GM12878 (cell line): Measurements from ENCODE around the gene ITGB3BP. TPM values are rescaled to one million over a fixed set of nuclear protein-coding genes. Genes with fewer than 3 reads are reported as not detected.

ENCODE experiments used
- BHLHE40 ChIP-seq, 2 experiments: fragments of 450-650 bp in 1 of 2; IDR thresholded peaks; 2 replicates each; pipeline ENCODE4 v1.6.1; 2011 to 2017; ENCODE audit warnings: low read depth in 2 of 2, borderline replicate concordance in 1 of 2, improper control_type of control experiment in 1 of 2, low read length in 1 of 2, mild to moderate bottlenecking in 1 of 2
- CEBPB ChIP-seq, 2 experiments: fragments of 150-350 bp in 1 of 2; IDR thresholded peaks; 2 replicates each; pipeline ENCODE4 v1.6.1; 2012 to 2014; ENCODE audit warnings: low read depth in 2 of 2, low read length in 2 of 2, borderline replicate concordance in 1 of 2, inconsistent platforms in 1 of 2
- CHD4 ChIP-seq: fragments of 200-600 bp; sonication (generic); IDR thresholded peaks from 2 replicates; pipeline ENCODE4 v1.6.1; 2016; ENCODE audit warnings: mild to moderate bottlenecking
- CREB1 ChIP-seq: IDR thresholded peaks from 2 replicates; pipeline ENCODE4 v1.6.1; 2012; ENCODE audit warnings: low read depth, mild to moderate bottlenecking, inconsistent platforms
- DPF2 ChIP-seq: fragments of 450-650 bp; IDR thresholded peaks from 2 replicates; pipeline ENCODE4 v1.6.1; 2017; ENCODE audit warnings: mild to moderate bottlenecking
- EED ChIP-seq: sonication (generic); IDR thresholded peaks from 2 replicates; pipeline ENCODE4 v1.6.1; 2016; ENCODE audit warnings: antibody characterized with exemption, low read depth
- EP300 ChIP-seq, 2 experiments: fragments of 150-350 bp in 1 of 2; IDR thresholded peaks; 2 replicates each; pipeline ENCODE4 v1.6.1; 2011 to 2012; ENCODE audit warnings: low read depth in 2 of 2, low read length in 2 of 2, borderline replicate concordance in 1 of 2, improper control_type of control experiment in 1 of 2, inconsistent platforms in 1 of 2; ENCODE audit not compliant: control insufficient read depth in 1 of 2
- HDAC2 ChIP-seq: fragments of 200-600 bp; sonication (generic); IDR thresholded peaks from 2 replicates; pipeline ENCODE4 v1.6.1; 2017
- IKZF2 ChIP-seq, 2 experiments: fragments of 450-650 bp; IDR thresholded peaks; 2 replicates each; pipeline ENCODE4 v1.6.1; 2017; ENCODE audit warnings: mild to moderate bottlenecking in 2 of 2, moderate library complexity in 2 of 2
- IRF4 ChIP-seq: IDR thresholded peaks from 2 replicates; pipeline ENCODE4 v1.6.1; 2011; ENCODE audit warnings: low read depth, low read length
- MTA3 ChIP-seq: IDR thresholded peaks from 2 replicates; pipeline ENCODE4 v1.6.1; 2012; ENCODE audit warnings: low read length, inconsistent platforms, borderline replicate concordance
- PAX5 ChIP-seq: IDR thresholded peaks from 2 replicates; pipeline ENCODE4 v1.6.1; 2011; ENCODE audit warnings: low read depth, low read length, borderline replicate concordance
- PAX8 ChIP-seq: fragments of 450-650 bp; IDR thresholded peaks from 2 replicates; pipeline ENCODE4 v1.6.1; 2017; ENCODE audit warnings: mild to moderate bottlenecking, moderate library complexity
- POLR2A ChIP-seq: IDR thresholded peaks from 2 replicates; pipeline ENCODE4 v1.6.1; 2011; ENCODE audit warnings: low read depth, mild to moderate bottlenecking, low read length
- POLR2AphosphoS2 ChIP-seq: IDR thresholded peaks from 2 replicates; pipeline ENCODE4 v1.6.1; 2011; ENCODE audit warnings: low read depth, mild to moderate bottlenecking, low read length, improper control_type of control experiment, moderate library complexity
- RAD51 ChIP-seq: fragments of 450-650 bp; IDR thresholded peaks from 2 replicates; pipeline ENCODE4 v1.6.1; 2016; ENCODE audit warnings: moderate library complexity, mild to moderate bottlenecking, inconsistent platforms
- RB1 ChIP-seq: fragments of 450-650 bp; formaldehyde crosslinking; IDR thresholded peaks from 2 replicates; pipeline ENCODE4 v1.6.1; 2017; ENCODE audit warnings: mild to moderate bottlenecking, borderline replicate concordance
- STAT1 ChIP-seq: fragments of 450-650 bp; conservative IDR thresholded peaks from 2 replicates; pipeline ENCODE4 v1.6.1; 2014; ENCODE audit warnings: antibody characterized with exemption, mild to moderate bottlenecking
- TAF1 ChIP-seq: IDR thresholded peaks from 2 replicates; pipeline ENCODE4 v1.6.1; 2011; ENCODE audit warnings: mild to moderate bottlenecking, low read depth, low read length, borderline replicate concordance
- TBL1XR1 ChIP-seq: IDR thresholded peaks from 2 replicates; pipeline ENCODE4 v1.6.1; 2012; ENCODE audit warnings: low read depth, low read length, improper control_type of control experiment
- WRNIP1 ChIP-seq: IDR thresholded peaks from 2 replicates; pipeline ENCODE4 v1.6.1; 2011; ENCODE audit warnings: low read depth, low read length, improper control_type of control experiment, borderline replicate concordance
- ZNF687 ChIP-seq: fragments of 450-650 bp; IDR thresholded peaks from 2 replicates; pipeline ENCODE4 v1.6.1; 2017; ENCODE audit warnings: mild to moderate bottlenecking, moderate library complexity
- polyA plus RNA-seq, 11 experiments: library from polyadenylated mRNA; depleted of rRNA in 4 of 11; unstranded in 6 of 11; stranded (reverse) in 5 of 11; fragments of >200 nt; fragmentation: Nextera tagmentation in 4 of 11; fragmentation: Illumina TruSeq in 1 of 11; extraction: Ambion mirVana in 4 of 11; extraction: Trizol in 1 of 11; gene quantifications; 1 replicate in 1 of 11; 2 replicates in 10 of 11; pipeline versions ENCODE4 v1.2.1 to v1.2.3, GENCODE V29; 2011 to 2016; ENCODE audit warnings: inconsistent platforms in 2 of 11, missing spikeins in 2 of 11, low read depth in 1 of 11
- total RNA-seq, 4 experiments: library from RNA; depleted of rRNA in 3 of 4; stranded (reverse); fragments of >200 nt in 3 of 4; fragmentation: Illumina TruSeq in 1 of 4; extraction: Trizol in 1 of 4; gene quantifications; 2 replicates each; pipeline versions ENCODE4 v1.2.1 to v1.2.3, GENCODE V29; 2013 to 2021
- TF ChIP-seq, protein P1 (sequence below): IDR thresholded peaks from 2 replicates; pipeline ENCODE4 v1.6.1; 2012; ENCODE audit warnings: low read depth, low read length, improper control_type of control experiment
- TF ChIP-seq, protein P2 (sequence below): fragments of 450-650 bp; IDR thresholded peaks from 2 replicates; pipeline ENCODE4 v1.6.1; 2017; ENCODE audit warnings: mild to moderate bottlenecking, low read depth, inconsistent platforms; ENCODE audit not compliant: poor library complexity, severe bottlenecking

Gene ITGB3BP
- total and polyA plus RNA-seq, 10 of the 15 experiments (the other 5 are each of a cell fraction or from before 2014, with no cell fraction given) = 39.2 to 86.2 (median 61.8) TPM

DNA sequence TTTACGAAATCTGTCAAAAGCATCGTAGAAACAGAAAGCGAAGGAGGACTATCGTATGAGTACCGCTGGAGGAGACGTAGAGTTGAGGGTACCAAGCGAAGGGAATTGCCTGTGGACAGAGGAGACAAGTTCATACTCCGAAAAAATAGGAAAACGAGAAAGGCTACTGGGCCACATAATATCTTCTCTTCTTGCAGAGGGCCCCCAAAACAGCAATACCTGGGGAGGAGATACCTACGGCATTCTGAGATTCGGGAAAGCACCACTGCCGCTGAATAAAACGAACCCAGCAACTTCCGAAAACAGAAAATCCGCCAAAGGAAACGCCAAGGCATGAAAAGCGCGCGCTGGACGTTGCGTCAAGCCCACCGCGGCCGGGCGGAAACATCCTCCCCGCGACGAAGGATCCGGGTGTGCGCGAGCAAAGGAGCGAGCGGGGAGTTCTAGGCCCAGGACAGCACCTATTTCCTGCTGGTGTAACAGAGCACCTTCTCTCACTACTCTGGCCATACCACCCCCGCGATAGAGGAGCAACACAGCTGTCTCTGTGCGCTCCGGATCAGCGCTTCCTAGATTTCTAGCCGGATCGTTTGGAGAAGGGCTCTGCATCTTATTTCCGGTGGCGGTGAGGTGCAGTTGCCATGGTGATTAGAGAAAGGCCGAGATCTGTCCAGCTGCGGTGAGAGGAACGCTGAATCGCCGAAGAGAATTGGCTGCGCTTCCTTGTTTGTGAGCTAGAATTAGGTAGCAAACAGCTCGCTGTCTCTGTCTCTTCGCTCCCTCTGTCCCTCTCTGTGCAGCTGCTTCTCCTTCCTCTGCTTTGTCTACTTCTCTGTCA is at the start of gene ITGB3BP, which contains the start of gene EFCAB7 (continued):
- TF ChIP-seq BHLHE40 (IDR thresholded peaks at IDR 0.05; ENCODE audit: borderline replicate concordance in 1 of 2, low read depth in 2 of 2, low read length in 1 of 2) (peak; percentile 74 to 93; a peak in 3 of 4 replicates), ZNF687 (peak; percentile 49; the same call in 1 of the 2 replicates), RB1 (peak; percentile 99; the same call in 1 of the 2 replicates), PAX5 (peak; percentile 55; the same call in 1 of the 2 replicates), MTA3 (no peak), EP300 (IDR thresholded peaks at IDR 0.05; ENCODE audit: borderline replicate concordance in 1 of 2, control insufficient read depth in 1 of 2, low read depth in 2 of 2, low read length in 2 of 2) (peak; percentile 28 to 47; a peak in 1 of 4 replicates), WRNIP1 (0 out of 2 replicates have a peak, but pooled peaks have one; percentile 66), TAF1 (peak; percentile 88), HDAC2 (peak; percentile 63; the same call in 1 of the 2 replicates), POLR2AphosphoS2 (no peak), DPF2 (peak; percentile 85), RAD51 (peak; percentile 59), PAX8 (no peak), EED (peak; percentile 64), TBL1XR1 (no peak), CREB1 (peak; percentile 87), CHD4 (no peak), IRF4 (peak; percentile 81), IKZF2 (IDR thresholded peaks at IDR 0.05) (peak; percentile 56 to 89; a peak in 3 of 4 replicates), CEBPB (IDR thresholded peaks at IDR 0.05; ENCODE audit: borderline replicate concordance in 1 of 2, low read depth in 2 of 2, low read length in 2 of 2) (peak in 1 of 2 experiments; percentile 30; a peak in 1 of 4 replicates), STAT1 (peak; percentile 99), POLR2A (peak; percentile 75)
- TF ChIP-seq, protein P1, sequence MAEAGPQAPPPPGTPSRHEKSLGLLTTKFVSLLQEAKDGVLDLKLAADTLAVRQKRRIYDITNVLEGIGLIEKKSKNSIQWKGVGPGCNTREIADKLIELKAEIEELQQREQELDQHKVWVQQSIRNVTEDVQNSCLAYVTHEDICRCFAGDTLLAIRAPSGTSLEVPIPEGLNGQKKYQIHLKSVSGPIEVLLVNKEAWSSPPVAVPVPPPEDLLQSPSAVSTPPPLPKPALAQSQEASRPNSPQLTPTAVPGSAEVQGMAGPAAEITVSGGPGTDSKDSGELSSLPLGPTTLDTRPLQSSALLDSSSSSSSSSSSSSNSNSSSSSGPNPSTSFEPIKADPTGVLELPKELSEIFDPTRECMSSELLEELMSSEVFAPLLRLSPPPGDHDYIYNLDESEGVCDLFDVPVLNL = no peak
- TF ChIP-seq, protein P2, sequence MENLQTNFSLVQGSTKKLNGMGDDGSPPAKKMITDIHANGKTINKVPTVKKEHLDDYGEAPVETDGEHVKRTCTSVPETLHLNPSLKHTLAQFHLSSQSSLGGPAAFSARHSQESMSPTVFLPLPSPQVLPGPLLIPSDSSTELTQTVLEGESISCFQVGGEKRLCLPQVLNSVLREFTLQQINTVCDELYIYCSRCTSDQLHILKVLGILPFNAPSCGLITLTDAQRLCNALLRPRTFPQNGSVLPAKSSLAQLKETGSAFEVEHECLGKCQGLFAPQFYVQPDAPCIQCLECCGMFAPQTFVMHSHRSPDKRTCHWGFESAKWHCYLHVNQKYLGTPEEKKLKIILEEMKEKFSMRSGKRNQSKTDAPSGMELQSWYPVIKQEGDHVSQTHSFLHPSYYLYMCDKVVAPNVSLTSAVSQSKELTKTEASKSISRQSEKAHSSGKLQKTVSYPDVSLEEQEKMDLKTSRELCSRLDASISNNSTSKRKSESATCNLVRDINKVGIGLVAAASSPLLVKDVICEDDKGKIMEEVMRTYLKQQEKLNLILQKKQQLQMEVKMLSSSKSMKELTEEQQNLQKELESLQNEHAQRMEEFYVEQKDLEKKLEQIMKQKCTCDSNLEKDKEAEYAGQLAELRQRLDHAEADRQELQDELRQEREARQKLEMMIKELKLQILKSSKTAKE = peak; percentile 84
